GM18519 (cell line): Measurements from ENCODE around the gene PDE10A.
"Not testable (repeated sequence)": the region's sequence is repeated elsewhere in the genome, so short reads cannot be mapped to it uniquely, and the experiment has no call there.

ENCODE experiments used
- ATAC-seq: cut with Tn5 transposase; IDR thresholded peaks from one replicate; pipeline ENCODE4 v1.9.1; 2021; ENCODE audit warnings: mild to moderate bottlenecking, moderate library complexity; ENCODE audit not compliant: unreplicated experiment, low FRiP score

Gene PDE10A

DNA sequence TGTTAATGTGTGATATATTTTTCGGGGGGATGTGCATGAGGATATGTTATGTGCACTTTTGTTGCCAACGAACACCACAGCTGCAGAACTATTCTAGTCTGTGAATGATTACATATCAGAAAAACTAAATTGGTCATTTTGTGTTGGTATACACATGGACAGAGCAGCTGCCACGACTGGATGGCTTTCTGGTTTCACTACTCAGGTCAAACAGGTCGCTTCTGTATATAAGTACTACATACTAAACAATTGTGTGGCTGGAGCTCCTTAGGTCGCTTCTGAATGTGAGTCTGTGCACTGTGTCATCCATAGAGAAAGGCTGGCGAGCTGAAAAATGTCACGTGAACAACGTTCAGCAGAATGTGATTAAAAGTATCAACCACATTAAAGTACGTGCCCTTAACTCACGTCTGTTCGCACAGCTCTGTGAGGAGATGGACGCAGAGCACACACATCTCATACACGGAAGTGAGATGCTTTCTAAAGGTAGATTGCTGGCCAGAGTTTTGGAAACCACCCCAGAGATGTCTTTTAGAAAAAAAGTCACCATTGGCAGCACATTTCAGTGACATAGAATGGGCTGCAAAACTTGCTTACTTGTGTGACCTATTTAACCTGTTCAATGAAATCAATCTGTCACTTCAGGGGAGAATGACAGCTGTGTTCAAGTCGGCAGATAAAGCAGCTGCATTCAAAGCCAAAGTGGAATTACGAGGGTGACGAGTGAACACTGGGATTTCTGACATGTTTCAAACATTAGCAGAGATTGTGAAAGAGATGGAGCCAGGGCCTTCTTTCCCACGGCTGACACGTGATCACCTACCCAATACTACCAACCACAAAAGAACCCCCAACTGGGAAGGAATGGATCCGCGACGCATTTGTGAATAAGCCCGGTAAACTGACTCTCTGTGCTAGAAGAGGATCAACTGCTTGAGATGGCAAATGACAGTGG, 176.6 kb downstream of the PDE10A start:
- ATAC-seq, result no peak

GRCh38 chr6:165484178-165484889, 178.7 kb downstream of the PDE10A start:
- no peak for ATAC-seq

- no peak for ATAC-seq
Measured at GRCh38 chr6:165481921-165482320, 181.1 kb downstream of the PDE10A start.

- ATAC-seq, result no peak
Measured at GRCh38 chr6:165480916-165481315, 182.1 kb downstream of the PDE10A start.

GRCh38 chr6:165478581-165478980, 184.5 kb downstream of the PDE10A start:
- ATAC-seq, result no peak

DNA sequence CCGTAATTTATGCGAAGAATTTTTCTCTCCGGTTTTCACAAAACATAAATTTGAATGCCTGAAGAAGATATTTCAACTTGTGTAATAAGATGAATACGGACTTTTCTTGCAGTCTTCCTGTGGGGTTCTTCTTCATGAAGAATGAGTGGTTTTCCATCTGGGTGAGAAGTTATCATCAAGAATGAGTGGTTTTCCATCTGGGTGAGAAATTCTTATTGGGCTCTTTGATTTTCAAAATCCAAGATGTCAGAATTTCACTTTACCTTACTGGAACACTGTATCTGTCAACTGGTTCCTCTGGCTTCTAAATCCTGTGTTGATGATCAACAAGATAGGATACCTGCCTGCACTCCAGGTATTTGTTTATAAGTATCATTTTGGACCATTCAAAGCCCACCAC, 193.6 kb downstream of the PDE10A start:
- no peak for ATAC-seq

DNA sequence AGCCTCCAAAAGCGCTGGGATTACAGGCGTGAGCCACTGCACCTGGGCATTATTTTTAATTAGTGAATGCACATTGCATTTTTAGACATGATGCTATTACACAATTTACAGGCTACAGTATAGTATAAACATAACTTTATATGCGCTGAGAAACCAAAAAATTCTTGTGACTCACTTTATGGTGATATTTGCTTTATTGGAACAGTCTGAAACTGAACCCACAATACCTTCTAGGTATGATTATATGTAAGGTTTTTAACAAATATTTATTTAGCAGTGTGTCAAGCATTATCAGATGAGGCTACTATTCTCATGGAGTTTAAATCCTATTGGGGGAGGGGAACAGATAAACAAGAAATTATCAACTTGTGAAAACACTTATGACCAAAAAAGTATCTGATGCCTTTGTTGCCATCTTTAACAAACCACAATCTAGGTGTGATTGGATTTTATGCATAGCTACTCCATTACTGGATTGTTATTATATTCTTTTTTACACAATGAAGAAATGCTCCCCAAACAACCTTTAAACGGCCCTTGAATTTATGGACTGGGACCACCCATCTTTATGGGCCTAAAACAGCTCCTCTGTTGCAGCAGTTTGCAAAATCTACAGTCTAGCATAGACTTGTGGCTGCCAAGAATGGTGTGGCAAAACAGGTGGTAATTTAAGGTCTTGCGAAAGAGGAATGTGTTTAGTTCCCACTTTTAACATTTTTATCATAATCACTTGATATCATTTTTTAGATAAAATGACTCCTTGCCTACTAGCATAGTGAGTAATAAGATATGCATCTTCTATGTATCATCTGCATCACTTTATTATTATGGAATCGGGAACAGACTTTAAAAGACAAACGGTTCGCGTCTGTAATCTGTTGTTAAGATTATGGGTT, 194.5 kb downstream of the PDE10A start:
- ATAC-seq, result no peak

DNA sequence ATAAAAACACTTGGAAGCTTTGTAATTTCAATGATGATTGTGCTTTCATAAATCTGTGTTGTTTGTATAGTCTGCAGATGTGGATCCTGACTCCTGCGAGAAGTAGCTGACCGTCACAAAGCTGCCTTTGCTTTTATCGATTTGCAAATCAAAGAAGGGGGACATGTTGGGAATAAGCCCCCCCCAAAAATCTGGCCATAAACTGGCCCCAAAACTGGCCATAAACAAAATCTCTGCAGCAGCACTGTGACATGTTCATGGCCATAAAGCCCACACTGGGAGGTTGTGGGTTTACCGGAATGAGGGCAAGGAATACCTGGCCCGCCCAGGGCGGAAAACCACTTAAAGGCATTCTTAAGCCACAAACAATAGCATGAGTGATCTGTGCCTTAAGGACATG, 199.5 kb downstream of the PDE10A start:
- ATAC-seq, result not testable (repeated sequence)

GRCh38 chr6:165459605-165460301, 203.3 kb downstream of the PDE10A start:
- not testable (repeated sequence) for ATAC-seq

DNA sequence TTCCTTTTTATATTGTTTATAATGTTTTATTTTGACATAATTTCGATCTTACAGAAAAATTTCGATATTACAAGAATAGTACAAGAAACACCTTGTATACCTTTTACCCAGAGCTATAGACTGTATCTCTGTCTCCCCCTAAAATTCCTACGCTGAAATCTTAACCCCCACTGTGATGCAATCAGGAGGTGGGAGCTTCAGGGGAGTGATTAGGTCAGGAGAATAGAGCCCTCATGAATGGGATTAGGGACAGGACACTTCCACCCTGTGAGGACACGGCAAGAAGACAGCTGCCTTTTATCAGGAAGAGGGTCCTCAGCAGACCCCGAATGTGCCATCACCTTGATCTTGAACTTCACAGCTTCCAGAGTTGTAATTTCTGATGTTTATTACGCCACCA, 204.9 kb downstream of the PDE10A start:
- ATAC-seq, result no peak

- no peak for ATAC-seq
Measured at GRCh38 chr6:165456286-165456685, 206.8 kb downstream of the PDE10A start.

GRCh38 chr6:165455488-165455887, 207.6 kb downstream of the PDE10A start:
- ATAC-seq, result no peak

DNA sequence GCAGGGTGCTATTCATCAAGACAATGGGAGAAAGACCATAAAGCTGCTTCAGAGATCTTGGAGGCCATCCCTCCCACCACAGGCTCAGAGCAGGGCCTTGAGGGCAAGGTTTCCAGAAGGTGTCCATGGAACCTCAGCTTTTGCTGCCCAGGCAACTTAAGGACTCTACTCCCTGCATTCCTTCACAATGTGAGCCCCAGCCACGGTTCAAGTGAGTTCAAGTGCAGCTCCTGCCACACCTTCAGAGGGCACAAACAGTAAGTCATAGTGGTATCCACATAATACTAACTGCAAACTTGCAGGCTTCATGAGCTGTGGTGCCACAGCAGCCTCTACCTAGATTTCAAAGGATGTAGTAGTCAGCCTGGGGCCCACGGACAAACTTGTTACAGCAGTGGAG, 209.6 kb downstream of the PDE10A start:
- no peak for ATAC-seq

- no peak for ATAC-seq
Measured at GRCh38 chr6:165451838-165452237, 211.2 kb downstream of the PDE10A start.

- no peak for ATAC-seq
Measured at GRCh38 chr6:165448210-165448609, 214.8 kb downstream of the PDE10A start.

GRCh38 chr6:165447141-165447540, 215.9 kb downstream of the PDE10A start:
- ATAC-seq, result no peak

DNA sequence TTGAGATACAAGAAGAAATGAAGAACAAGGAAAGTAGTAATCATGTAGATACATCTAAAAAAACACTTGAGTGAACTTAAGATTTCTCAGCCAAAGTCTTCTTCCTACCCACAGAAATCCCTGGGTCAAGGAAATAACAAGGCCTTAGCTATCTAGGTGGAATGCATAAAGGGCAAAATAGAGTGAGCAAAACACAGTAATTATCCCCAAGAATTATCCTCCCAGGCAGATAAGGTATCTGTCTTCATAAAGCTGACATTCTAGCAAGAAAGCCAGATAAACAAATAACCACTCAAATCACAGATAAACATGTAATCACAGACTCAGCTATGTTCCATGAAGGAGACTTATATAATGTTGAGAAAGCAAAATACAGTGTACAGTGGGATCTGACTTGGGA, 216.7 kb downstream of the PDE10A start:
- no peak for ATAC-seq

DNA sequence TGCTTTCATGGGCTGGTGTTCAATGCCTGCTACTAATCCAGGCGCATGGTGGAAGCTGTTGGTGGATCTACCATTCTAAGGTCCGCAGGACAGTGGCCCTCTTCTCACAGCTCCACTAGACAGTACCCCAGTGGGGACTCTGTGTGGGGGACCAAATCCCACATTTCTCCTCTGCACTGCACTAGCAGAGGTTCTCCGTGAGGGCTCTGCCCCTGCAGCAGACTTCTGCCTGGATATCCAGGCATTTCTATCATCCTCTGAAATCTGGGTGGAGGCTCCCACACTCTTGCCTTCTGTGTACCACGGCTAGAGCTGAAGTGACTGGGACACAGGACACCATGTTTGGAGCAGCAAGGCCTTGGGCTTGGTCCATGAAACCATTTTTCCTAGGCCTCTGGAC, 219.6 kb downstream of the PDE10A start:
- no peak for ATAC-seq

DNA sequence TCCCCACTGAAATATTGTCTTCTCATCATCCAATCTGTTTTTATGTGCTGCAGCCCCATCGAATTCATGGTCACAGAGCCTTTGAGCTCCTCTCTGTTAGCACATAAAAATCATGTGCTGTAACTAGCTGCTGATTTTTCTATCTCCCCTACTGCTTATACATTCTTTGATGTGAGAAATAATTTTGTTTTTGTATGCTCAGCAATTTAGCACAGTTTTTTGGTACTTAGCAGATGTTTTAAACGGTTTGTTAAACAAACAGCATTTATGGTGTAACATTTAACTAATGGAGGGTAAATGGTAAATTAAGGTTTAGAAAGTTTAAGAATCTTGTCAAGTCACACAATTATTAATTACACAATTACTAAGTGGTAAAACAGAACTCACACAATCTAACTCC, 221.9 kb downstream of the PDE10A start:
- ATAC-seq, result no peak

DNA sequence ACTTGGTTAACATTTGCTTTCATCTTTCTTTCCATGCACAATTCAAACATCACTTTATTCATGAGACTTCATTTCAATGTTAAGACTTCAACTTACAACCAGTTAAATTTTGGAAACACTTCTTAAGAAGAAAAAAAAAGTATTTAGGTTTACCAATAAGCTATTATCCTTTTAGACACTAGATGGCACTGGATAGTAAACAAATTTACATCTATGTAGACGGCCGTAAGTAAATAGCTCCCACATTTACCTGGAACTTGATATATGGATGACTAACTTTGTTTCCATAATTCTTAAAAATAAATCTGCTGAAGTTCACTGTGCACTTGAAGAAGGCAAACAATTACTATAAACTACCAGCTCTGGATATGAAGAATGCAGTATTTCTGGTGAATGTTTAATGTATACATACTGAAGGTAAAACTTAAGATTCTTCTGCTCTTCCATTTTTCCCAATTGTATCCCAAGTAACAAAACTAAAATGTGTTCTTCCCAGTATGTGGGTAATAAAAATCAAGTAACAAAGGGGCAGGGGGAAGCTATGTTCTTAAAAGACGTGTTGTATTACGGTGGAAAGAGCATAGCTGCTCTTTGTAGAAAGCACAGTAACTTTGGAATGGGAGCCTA, 223.0 kb downstream of the PDE10A start:
- peak; percentile 53 for ATAC-seq
